HepG2 (cell line): ENCODE measurements around the gene YWHAQ. TPM values are rescaled to one million over a fixed set of nuclear protein-coding genes. Genes with fewer than 3 reads are reported as not detected.

ENCODE experiments used
- ATAD3A ChIP-seq: sonication (generic); formaldehyde crosslinking; IDR thresholded peaks from 2 replicates; pipeline ENCODE4 v1.4.0; 2020; ENCODE audit warnings: missing genetic modification reagents
- BORCS8-MEF2B ChIP-seq: sonication (generic); formaldehyde crosslinking; IDR thresholded peaks from 2 replicates; pipeline ENCODE4 v1.8.0; 2022; ENCODE audit warnings: mild to moderate bottlenecking, missing genetic modification reagents
- GABPB1 ChIP-seq: IDR thresholded peaks from 2 replicates; pipeline ENCODE4 v1.6.1; 2016; ENCODE audit warnings: mild to moderate bottlenecking, missing genetic modification reagents, moderate library complexity, missing compliant biosample characterization
- HHEX ChIP-seq: IDR thresholded peaks from 2 replicates; pipeline ENCODE4 v1.6.1; 2016; ENCODE audit warnings: control low read depth
- HNF1B ChIP-seq: sonication (generic); formaldehyde crosslinking; IDR thresholded peaks from 2 replicates; pipeline ENCODE4 v1.5.1; 2020; ENCODE audit warnings: mild to moderate bottlenecking, moderate library complexity, missing genetic modification reagents
- MED1 ChIP-seq: sonication (generic); formaldehyde crosslinking; IDR thresholded peaks from 2 replicates; pipeline ENCODE4 v1.4.0; 2020; ENCODE audit warnings: missing genetic modification reagents
- MIXL1 ChIP-seq: IDR thresholded peaks from 2 replicates; pipeline ENCODE4 v1.6.1; 2016
- MXI1 ChIP-seq: IDR thresholded peaks from 3 replicates; pipeline ENCODE4 v1.6.1; 2012; ENCODE audit warnings: low read depth, low read length, inconsistent platforms, borderline replicate concordance
- NCOA2 ChIP-seq: sonication (generic); formaldehyde crosslinking; IDR thresholded peaks from 2 replicates; pipeline ENCODE4 v1.8.0; 2022; ENCODE audit warnings: inconsistent platforms
- NCOR1 ChIP-seq: fragments of 200-600 bp; sonication (generic); IDR thresholded peaks from 2 replicates; pipeline ENCODE4 v1.7.0; 2017; ENCODE audit warnings: antibody characterized with exemption, low read length, borderline replicate concordance
- NR2F6 ChIP-seq, 2 experiments: IDR thresholded peaks; 2 replicates each; pipeline ENCODE4 v1.6.1; 2016; ENCODE audit warnings: antibody characterized with exemption in 1 of 2, mild to moderate bottlenecking in 1 of 2
- POLR2A ChIP-seq, 2 experiments: IDR thresholded peaks; 2 replicates each; pipeline ENCODE4 v1.6.1; 2011; ENCODE audit warnings: low read depth in 2 of 2, low read length in 2 of 2, mild to moderate bottlenecking in 1 of 2, moderate library complexity in 1 of 2; ENCODE audit not compliant: insufficient read depth in 1 of 2
- REL ChIP-seq: sonication (generic); formaldehyde crosslinking; conservative IDR thresholded peaks from 2 replicates; pipeline ENCODE4 v1.8.0; 2022; ENCODE audit warnings: mild to moderate bottlenecking, missing genetic modification reagents, moderate library complexity
- SMAD1 ChIP-seq: sonication (generic); formaldehyde crosslinking; IDR thresholded peaks from 2 replicates; pipeline ENCODE4 v1.4.0; 2020; ENCODE audit warnings: missing genetic modification reagents, low read depth, mild to moderate bottlenecking, borderline replicate concordance
- SOX5 ChIP-seq: IDR thresholded peaks from 2 replicates; pipeline ENCODE4 v1.6.1; 2016; ENCODE audit warnings: borderline replicate concordance
- ZMYM2 ChIP-seq: sonication (generic); formaldehyde crosslinking; IDR thresholded peaks from 2 replicates; pipeline ENCODE4 v1.8.0; 2022; ENCODE audit warnings: mild to moderate bottlenecking, missing genetic modification reagents
- ZMYM3 ChIP-seq: sonication (generic); formaldehyde crosslinking; IDR thresholded peaks from 2 replicates; pipeline ENCODE4 v1.5.1; 2020; ENCODE audit warnings: mild to moderate bottlenecking, missing genetic modification reagents
- ZNF282 ChIP-seq: fragments of 450-650 bp; IDR thresholded peaks from 2 replicates; pipeline ENCODE4 v1.6.1; 2018; ENCODE audit not compliant: partially characterized antibody
- ZNF580 ChIP-seq: IDR thresholded peaks from 2 replicates; pipeline ENCODE4 v1.6.1; 2016; ENCODE audit warnings: low read depth, borderline replicate concordance
- ZNF777 ChIP-seq: sonication (generic); formaldehyde crosslinking; IDR thresholded peaks from 2 replicates; pipeline ENCODE4 v1.4.0; 2020; ENCODE audit warnings: missing genetic modification reagents
- ZNF839 ChIP-seq: sonication (generic); formaldehyde crosslinking; IDR thresholded peaks from 2 replicates; pipeline ENCODE4 v1.4.0; 2020; ENCODE audit warnings: missing genetic modification reagents, mild to moderate bottlenecking, borderline replicate concordance
- ZNF841 ChIP-seq: sonication (generic); formaldehyde crosslinking; IDR thresholded peaks from 2 replicates; pipeline ENCODE4 v1.8.1; 2023; ENCODE audit warnings: missing genetic modification reagents, borderline replicate concordance
- polyA plus RNA-seq, 8 experiments: library from polyadenylated mRNA; depleted of rRNA in 3 of 8; stranded (reverse) in 7 of 8; unstranded in 1 of 8; fragments of >200 nt; fragmentation: Illumina TruSeq in 4 of 8; extraction: Trizol in 4 of 8; gene quantifications; 2 replicates each; pipeline versions ENCODE4 v1.2.1 to v1.2.3, GENCODE V29; 2011 to 2016; ENCODE audit warnings: low read depth in 4 of 8, missing spikeins in 1 of 8, mixed read lengths in 1 of 8; ENCODE audit not compliant: insufficient read depth in 1 of 8
- total RNA-seq, 5 experiments: library from RNA; depleted of rRNA; stranded (reverse); fragments of >200 nt; fragmentation: Illumina TruSeq; extraction: Trizol; gene quantifications; 2 replicates each; pipeline ENCODE4 v1.2.3, GENCODE V29; 2016; ENCODE audit warnings: low read depth in 1 of 5
- TF ChIP-seq, protein P1 (sequence below): sonication (generic); formaldehyde crosslinking; IDR thresholded peaks from 2 replicates; pipeline ENCODE4 v1.5.1; 2020; ENCODE audit warnings: missing genetic modification reagents, mild to moderate bottlenecking, borderline replicate concordance
- TF ChIP-seq, protein P2 (sequence below): sonication (generic); formaldehyde crosslinking; conservative IDR thresholded peaks from 2 replicates; pipeline ENCODE4 v1.4.0; 2020; ENCODE audit warnings: missing genetic modification reagents
- TF ChIP-seq, protein P3 (sequence below): sonication (generic); formaldehyde crosslinking; IDR thresholded peaks from 2 replicates; pipeline ENCODE4 v1.4.0; 2020; ENCODE audit warnings: missing genetic modification reagents

The YWHAQ gene
- total and polyA plus RNA-seq, 2 of the 13 experiments (the other 11 are each of a cell fraction or from before 2014, with no cell fraction given): 160 to 304 TPM

DNA sequence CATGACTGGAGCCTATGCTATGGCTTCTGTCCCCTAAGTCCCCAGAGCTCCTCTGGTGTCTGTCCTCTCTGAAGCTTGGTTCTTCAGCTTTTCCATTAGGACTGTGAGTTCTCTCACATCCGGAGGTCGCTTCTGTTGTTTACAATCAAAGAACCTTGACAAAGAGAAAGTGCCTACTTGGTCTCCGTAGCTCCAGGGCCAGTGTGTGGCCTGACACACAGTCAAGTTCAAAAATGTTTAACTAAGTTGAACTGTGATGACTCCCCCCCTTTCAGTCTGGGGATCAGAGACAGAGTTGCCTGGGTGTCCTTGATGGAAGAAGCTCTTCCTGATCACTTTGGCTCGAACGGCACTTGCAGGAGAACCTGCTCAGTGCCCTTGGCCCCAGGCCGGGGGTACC, 26.3 kb upstream of the YWHAQ start (continued):
- TF ChIP-seq, protein P1, sequence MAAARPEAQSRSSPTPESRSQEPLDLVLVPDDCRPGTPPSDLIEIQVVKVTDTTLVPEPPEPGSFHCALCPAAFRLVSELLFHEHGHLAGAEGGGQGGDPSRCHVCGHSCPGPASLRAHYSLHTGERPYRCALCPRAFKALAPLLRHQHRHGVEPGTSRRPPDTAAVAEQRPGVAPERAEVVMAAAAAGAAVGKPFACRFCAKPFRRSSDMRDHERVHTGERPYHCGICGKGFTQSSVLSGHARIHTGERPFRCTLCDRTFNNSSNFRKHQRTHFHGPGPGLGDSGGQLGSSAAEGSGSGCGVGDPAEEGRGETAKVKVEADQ (CRISPR knock-in tag): 0 out of 2 replicates have a peak, but pooled peaks have one; percentile 64
- TF ChIP-seq REL (CRISPR knock-in tag) (no peak), ZNF777 (CRISPR knock-in tag) (no peak), GABPB1 (no peak), ZNF839 (no peak), ZNF841 (CRISPR knock-in tag) (no peak), HHEX (CRISPR knock-in tag) (peak; percentile 56; the same call in 1 of the 2 replicates), NR2F6 (IDR thresholded peaks at IDR 0.05) (peak; percentile 38; the same call in 1 of the 2 replicates), NR2F6 (CRISPR knock-in tag; IDR thresholded peaks at IDR 0.05) (peak; percentile 55; the same call in 1 of the 2 replicates), HNF1B (CRISPR knock-in tag) (peak; percentile 43; the same call in 1 of the 2 replicates), MIXL1 (CRISPR knock-in tag) (0 out of 2 replicates have a peak, but pooled peaks have one; percentile 45), ATAD3A (no peak), SMAD1 (no peak), ZNF282 (no peak), MXI1 (no peak), ZMYM2 (CRISPR knock-in tag) (no peak), ZMYM3 (no peak), ZNF580 (CRISPR knock-in tag) (peak; percentile 38; the same call in 1 of the 2 replicates), SOX5 (CRISPR knock-in tag) (peak; percentile 73; the same call in 1 of the 2 replicates), NCOA2 (0 out of 2 replicates have a peak, but pooled peaks have one; percentile 31), POLR2A (IDR thresholded peaks at IDR 0.05; ENCODE audit: insufficient read depth in 1 of 2, low read depth in 2 of 2, low read length in 2 of 2) (no peak), MED1 (peak; percentile 49; the same call in 1 of the 2 replicates), NCOR1 (peak; percentile 68; the same call in 1 of the 2 replicates), BORCS8-MEF2B (no peak)
- TF ChIP-seq, protein P2, sequence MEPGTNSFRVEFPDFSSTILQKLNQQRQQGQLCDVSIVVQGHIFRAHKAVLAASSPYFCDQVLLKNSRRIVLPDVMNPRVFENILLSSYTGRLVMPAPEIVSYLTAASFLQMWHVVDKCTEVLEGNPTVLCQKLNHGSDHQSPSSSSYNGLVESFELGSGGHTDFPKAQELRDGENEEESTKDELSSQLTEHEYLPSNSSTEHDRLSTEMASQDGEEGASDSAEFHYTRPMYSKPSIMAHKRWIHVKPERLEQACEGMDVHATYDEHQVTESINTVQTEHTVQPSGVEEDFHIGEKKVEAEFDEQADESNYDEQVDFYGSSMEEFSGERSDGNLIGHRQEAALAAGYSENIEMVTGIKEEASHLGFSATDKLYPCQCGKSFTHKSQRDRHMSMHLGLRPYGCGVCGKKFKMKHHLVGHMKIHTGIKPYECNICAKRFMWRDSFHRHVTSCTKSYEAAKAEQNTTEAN (CRISPR knock-in tag): no peak
- TF ChIP-seq, protein P3, sequence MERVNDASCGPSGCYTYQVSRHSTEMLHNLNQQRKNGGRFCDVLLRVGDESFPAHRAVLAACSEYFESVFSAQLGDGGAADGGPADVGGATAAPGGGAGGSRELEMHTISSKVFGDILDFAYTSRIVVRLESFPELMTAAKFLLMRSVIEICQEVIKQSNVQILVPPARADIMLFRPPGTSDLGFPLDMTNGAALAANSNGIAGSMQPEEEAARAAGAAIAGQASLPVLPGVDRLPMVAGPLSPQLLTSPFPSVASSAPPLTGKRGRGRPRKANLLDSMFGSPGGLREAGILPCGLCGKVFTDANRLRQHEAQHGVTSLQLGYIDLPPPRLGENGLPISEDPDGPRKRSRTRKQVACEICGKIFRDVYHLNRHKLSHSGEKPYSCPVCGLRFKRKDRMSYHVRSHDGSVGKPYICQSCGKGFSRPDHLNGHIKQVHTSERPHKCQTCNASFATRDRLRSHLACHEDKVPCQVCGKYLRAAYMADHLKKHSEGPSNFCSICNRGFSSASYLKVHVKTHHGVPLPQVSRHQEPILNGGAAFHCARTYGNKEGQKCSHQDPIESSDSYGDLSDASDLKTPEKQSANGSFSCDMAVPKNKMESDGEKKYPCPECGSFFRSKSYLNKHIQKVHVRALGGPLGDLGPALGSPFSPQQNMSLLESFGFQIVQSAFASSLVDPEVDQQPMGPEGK (CRISPR knock-in tag): peak; percentile 80
